ENCODE results near the gene TNC. TPM values are rescaled to one million over a fixed set of nuclear protein-coding genes. Genes with fewer than 3 reads are reported as not detected.

Gene TNC
- total RNA-seq, 6 experiments from 2014 or later = 51.6 to 86.3 (median 70.4) TPM

DNA sequence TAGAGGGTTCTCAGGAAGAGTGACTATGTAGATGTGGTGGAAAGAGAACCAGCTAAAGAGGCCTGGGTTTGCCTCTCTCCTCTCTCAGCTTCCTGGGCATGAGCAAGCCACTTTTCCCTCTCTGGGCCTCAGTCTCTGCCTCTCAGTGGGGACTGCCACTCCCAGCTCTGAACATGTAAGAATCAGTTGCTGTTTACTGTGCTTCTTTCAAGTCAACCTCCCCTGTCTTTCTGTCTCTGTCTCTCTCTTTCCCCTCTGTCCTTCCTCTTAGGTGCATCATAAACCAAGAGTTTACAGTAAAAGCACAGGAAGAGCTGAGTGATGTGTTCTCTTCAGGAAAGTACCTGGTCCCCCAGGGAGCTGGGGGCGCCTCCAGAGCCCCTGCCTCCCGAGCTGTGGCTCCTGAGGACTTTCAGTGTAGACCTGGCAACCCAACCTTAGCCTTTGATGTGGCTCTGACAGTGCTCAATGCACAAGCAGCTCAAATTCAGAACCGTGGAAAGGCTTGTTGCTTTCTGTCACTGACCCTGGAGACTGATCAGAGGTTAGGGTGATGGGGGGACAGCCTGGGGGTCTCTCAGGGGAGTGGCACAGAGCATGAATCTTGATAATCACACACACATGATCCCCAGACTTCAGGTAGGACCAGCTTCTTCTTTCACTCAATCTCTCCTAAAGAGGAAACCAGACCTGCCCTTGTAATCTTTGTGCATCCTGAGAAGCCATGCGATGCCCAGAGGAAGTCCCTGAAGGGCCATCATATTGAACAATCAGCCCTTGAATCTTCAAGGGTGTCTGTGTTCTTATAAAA, 128.2 kb downstream of the TNC start:
- no peak overlapping the region for H3K4me3 Mint-ChIP-seq
- no peaks in the 10 kb centered on the region for H3K9me3 Mint-ChIP-seq
- TF ChIP-seq, protein P1, sequence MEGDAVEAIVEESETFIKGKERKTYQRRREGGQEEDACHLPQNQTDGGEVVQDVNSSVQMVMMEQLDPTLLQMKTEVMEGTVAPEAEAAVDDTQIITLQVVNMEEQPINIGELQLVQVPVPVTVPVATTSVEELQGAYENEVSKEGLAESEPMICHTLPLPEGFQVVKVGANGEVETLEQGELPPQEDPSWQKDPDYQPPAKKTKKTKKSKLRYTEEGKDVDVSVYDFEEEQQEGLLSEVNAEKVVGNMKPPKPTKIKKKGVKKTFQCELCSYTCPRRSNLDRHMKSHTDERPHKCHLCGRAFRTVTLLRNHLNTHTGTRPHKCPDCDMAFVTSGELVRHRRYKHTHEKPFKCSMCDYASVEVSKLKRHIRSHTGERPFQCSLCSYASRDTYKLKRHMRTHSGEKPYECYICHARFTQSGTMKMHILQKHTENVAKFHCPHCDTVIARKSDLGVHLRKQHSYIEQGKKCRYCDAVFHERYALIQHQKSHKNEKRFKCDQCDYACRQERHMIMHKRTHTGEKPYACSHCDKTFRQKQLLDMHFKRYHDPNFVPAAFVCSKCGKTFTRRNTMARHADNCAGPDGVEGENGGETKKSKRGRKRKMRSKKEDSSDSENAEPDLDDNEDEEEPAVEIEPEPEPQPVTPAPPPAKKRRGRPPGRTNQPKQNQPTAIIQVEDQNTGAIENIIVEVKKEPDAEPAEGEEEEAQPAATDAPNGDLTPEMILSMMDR (IDR thresholded peaks at IDR 0.05) = no peak
- H3K27ac Mint-ChIP-seq = no peak overlapping the region
- H3K27me3 Mint-ChIP-seq (ENCODE audit: insufficient read depth) = peaks cover 67% of the 10 kb centered on the region
- no peak for DNase-seq
- no peaks in the 10 kb centered on the region for H3K4me1 Mint-ChIP-seq (ENCODE audit: low read depth)
- no peaks in the 10 kb centered on the region for H3K36me3 Mint-ChIP-seq (ENCODE audit: low read depth)

DNA sequence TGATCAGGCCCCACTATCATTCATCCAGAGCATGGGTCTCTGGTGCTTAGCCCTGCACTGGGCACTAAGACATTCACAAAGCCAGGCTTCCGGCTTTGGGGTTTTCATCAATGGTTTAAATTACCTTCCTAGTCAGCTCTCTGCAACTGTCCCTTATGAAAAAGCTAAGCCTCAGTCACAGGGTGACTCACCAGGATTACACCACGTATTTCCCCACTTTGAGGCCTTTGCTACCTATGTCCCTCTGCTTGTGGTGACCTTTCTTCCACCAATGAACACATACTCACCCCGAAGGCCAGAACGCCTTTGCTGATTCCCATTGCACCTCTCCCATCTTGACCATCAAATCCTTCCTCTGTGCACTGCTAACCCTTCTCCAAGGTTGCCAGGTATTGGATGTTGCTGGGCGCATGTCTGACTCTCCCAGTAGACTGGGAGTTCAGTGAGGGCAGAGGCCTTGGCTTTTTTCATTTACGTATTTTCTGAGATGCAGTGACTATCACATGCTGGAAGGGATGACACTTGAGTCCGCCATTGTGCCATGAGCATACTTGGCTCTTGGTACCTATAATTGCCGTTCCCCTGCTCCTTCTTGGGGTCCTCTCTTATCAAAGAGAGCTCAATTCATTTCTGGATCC, 128.9 kb downstream of the TNC start:
- TF ChIP-seq, protein P1 (IDR thresholded peaks at IDR 0.05) = no peak
- Mint-ChIP-seq H3K27ac (no peak overlapping the region), H3K9me3 (no peaks in the 10 kb centered on the region), H3K4me3 (no peak overlapping the region), H3K36me3 (ENCODE audit: low read depth) (no peaks in the 10 kb centered on the region), H3K4me1 (ENCODE audit: low read depth) (no peaks in the 10 kb centered on the region), H3K27me3 (ENCODE audit: insufficient read depth) (peaks cover 67% of the 10 kb centered on the region)
- no peak for DNase-seq

DNA sequence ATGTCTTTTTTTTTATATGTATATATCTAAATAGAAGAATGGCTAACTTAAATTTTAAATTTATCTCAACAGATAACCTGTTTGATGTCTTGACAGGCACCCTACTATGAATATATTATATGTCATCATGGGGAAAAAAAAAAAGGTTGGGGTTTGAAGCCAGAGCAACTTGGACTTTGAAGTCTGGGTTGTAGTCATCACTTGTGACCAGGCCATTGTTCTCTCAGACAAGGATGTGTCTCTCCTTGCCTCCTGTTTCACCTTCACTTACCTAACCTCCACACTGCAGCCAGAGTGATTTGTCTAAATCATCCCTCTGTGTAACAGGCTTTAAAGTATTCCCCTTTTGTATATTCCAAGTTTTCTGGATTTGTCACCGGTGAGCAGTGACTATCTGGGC, 130.8 kb downstream of the TNC start:
- H3K4me3 Mint-ChIP-seq = no peak overlapping the region
- no peak for DNase-seq
- H3K4me1 Mint-ChIP-seq (ENCODE audit: low read depth) = no peaks in the 10 kb centered on the region
- H3K27ac Mint-ChIP-seq = no peak overlapping the region
- TF ChIP-seq, protein P1 (IDR thresholded peaks at IDR 0.05) = no peak
- H3K36me3 Mint-ChIP-seq (ENCODE audit: low read depth) = no peaks in the 10 kb centered on the region
- H3K27me3 Mint-ChIP-seq (ENCODE audit: insufficient read depth) = peaks cover 60% of the 10 kb centered on the region
- H3K9me3 Mint-ChIP-seq = no peaks in the 10 kb centered on the region

DNA sequence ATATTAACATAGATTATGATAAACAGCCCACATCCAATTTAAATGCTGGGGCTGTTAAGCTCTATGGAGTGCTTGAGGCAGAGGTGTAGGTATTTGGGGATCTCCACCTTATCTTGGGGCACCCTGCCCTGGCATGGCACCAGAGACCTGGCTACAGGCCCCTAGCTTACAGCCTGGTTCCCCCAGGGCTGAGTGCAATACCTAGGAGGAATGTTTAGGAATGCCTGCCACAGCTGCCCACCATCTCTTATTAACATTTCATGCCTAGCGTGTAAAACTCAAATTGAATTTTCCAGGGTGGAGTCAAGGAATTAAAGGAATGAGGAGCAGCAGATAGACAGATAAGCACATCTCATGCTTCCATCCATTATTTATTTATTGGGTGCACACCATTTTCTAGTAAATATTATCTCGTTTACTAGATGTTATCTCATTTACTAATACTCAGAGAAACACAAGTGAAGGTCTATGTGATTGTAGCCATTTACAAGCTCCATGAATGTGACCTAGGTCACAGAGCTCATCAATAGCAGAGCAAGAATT, 131.9 kb downstream of the TNC start:
- Mint-ChIP-seq H3K27me3 (ENCODE audit: insufficient read depth) (peaks cover 53% of the 10 kb centered on the region), H3K36me3 (ENCODE audit: low read depth) (no peaks in the 10 kb centered on the region), H3K9me3 (no peaks in the 10 kb centered on the region), H3K4me3 (no peak overlapping the region), H3K4me1 (ENCODE audit: low read depth) (peaks cover 7% of the 10 kb centered on the region), H3K27ac (no peak overlapping the region)
- TF ChIP-seq, protein P1 (IDR thresholded peaks at IDR 0.05) = no peak
- no peak for DNase-seq

DNA sequence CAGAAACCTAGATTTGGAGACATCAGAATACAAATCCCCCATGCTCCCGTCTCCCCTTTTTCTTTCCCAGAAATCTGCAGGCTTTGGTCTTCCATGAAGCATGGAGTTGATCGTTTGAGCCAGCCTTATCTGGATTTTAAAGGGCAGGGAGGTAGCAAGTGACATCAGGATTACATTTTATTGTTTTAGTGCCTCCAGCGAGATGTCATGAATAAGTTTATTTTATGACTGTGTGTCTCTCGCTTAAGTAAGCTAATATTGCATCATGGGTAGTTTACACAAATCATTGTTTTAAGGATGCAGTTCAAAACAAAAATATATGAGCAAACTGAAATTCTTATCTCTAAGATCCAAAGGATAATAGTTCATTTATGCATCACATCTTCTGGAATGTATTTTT, 136.9 kb downstream of the TNC start:
- no peak overlapping the region for H3K4me3 Mint-ChIP-seq
- DNase-seq = peak; percentile 74
- TF ChIP-seq, protein P1 (IDR thresholded peaks at IDR 0.05) = no peak
- H3K27ac Mint-ChIP-seq = no peak overlapping the region
- H3K36me3 Mint-ChIP-seq (ENCODE audit: low read depth) = no peaks in the 10 kb centered on the region
- peaks cover 17% of the 10 kb centered on the region for H3K4me1 Mint-ChIP-seq (ENCODE audit: low read depth)
- H3K9me3 Mint-ChIP-seq = no peaks in the 10 kb centered on the region
- peaks cover 36% of the 10 kb centered on the region for H3K27me3 Mint-ChIP-seq (ENCODE audit: insufficient read depth)

Measured in HFFc6 (cell line).